ENCODE measurements around the gene CFP.
"Not testable (repeated sequence)": the region's sequence is repeated elsewhere in the genome, so short reads cannot be mapped to it uniquely, and the experiment has no call there.

Gene CFP

DNA sequence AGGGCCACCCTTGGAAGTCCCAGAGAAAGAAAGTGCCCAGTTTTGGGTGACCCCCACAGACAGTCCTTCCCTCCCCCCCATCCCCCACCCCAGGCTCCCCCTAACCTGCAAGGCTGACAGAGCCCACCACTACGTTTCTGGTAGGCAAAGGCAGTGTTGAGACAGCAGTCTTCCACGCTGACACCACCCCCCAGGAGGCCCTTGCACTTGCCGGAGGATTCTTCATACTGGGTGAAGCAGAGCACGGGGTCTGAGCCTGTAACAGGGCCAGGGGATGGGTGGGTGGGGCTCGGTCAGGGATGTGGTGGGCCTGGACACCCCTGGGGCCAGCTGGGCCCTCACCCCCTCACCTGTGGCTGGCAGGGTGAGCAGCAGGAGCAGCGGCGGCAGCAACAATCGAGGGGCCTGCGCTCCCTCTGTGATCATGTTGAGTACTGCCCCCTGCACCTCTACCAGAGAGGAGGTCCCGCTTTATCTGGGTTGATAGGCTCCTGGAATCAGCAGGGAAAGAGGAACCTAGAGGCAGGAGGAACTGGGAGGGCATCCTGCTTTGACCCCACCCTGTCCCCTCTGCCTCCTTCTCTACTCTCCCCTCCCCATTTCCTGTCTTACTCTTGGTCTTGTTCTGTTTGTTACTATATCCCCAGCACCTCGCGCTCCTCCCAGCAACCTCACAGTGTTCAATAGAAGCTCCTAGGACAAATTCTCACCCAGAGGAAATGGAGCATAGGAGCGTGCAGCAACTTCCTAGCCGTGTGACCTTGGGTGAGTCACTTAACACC is at the start of gene CFP:
Gene CFP (minus strand): TSS at position 512 of the 782 bp plus-strand sequence. CDS start 86 bp downstream, at position 426.
- in situ Hi-C loops (cut with HindIII; ENCODE audit: low sequenced_read_pairs): no loop called here
- no peak for DNase-seq (ENCODE audit: low read depth)
- no peak for TF ChIP-seq CTCF (IDR thresholded peaks at IDR 0.05; ENCODE audit: low read depth, low read length, missing control alignments)
- no peak within 1 kb of the TSS for H3K4me3 ChIP-seq (ENCODE audit: low read depth, low read length)

DNA sequence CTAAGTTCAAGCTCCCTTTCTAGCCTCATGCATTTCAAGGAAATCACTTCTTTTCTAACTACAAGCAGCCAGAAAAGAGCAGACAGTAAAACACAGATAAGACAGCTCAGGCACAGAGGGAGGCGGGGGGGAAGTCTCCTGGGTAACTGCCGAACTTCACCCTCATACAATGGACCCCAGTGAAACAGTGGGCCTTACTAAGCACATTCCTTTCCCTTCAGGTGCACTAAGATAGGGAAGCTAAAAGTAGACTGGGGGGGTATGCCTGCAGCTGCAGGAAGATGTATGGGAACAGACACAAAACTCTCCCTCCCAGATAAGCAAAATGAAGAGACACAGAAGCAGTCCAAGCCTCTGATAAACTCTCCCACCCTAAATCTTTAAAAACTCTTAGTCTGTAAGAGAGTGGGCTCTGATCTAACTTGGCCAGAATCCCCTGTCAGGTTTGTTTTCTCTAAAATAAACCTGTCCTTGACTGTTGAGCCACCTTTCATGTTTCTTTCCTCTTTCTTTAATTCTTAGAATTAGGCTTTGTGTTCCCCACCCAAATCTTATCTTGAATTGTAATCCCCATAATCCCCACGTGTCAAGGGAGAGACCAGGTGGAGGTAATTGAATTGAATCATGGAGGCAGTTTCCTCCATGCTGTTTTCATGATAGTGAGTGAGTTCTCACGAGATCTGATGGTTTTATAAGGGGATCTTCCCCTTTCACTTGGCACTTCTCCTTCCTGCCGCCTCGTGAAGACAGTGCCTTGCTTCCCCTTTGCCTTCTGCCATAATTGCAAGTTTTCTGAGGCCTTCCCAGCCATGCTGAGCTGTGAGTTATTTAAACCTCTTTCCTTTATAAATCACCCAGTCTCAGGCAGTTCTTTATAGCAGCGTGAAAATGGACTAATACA is 46.5 kb upstream of the CFP start:
- H3K4me3 ChIP-seq (ENCODE audit: low read depth, low read length); DNase-seq (ENCODE audit: low read depth); in situ Hi-C loops (cut with HindIII; ENCODE audit: low sequenced_read_pairs): not testable (repeated sequence)

GRCh38 chrX:47674776-47675175 is 45.0 kb upstream of the CFP start:
- no peak for DNase-seq (ENCODE audit: low read depth)
- H3K4me3 ChIP-seq (ENCODE audit: low read depth, low read length): no peak overlapping the region
- no peak for TF ChIP-seq CTCF (IDR thresholded peaks at IDR 0.05; ENCODE audit: low read depth, low read length, missing control alignments)
- in situ Hi-C loops (cut with HindIII; ENCODE audit: low sequenced_read_pairs): no loop called here

- H3K4me3 ChIP-seq (ENCODE audit: low read depth, low read length); DNase-seq (ENCODE audit: low read depth); in situ Hi-C loops (cut with HindIII; ENCODE audit: low sequenced_read_pairs): not testable (repeated sequence)
These were observed 36.1 kb upstream of the CFP start for GRCh38 chrX:47665797-47666196.

DNA sequence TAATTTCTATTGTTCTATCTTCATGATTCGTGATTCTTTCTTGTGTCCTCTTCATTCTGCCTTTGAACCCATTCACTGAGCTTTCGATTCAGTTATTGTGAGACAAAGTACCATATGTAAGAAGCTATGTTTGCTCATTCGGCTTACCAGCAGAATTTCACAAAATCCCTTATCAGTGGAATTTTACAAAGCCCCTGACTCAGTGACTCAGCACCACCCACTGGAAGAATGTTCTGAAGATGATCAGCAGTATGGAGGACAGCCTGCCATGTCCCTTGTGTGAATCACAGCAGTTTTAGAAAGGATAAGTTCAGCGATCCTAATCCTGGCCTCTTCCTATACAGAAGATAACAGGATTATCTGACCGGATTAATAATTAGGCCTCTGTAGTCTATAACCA is 35.0 kb upstream of the CFP start:
- no peak for DNase-seq (ENCODE audit: low read depth)
- in situ Hi-C loops (cut with HindIII; ENCODE audit: low sequenced_read_pairs): no loop called here
- H3K4me3 ChIP-seq (ENCODE audit: low read depth, low read length): no peak overlapping the region
- no peak for TF ChIP-seq CTCF (IDR thresholded peaks at IDR 0.05; ENCODE audit: low read depth, low read length, missing control alignments)

DNA sequence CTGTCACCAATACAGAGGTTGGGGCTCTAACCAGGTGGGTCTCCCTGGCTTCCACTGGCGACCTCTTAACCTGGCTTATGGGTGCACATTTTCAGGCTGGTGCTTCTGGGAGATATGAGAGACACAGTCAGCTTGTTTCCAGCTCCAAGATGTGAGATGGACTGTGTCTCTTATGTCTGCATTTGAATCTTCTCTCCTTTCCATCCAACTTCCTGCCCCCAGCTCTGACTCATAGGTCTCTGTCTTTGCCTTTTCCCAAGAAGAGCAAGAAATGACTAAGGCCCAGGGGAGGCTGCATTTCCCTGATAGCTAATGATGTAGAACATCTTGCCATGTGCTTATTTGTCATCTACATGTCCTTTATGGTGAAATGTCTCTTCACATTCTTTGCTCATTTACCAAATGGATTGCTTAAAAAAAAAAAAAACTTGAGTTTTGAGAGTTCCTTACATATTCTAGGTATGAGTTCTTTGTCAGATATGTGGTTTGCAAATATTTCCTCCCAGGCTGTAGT is 32.5 kb upstream of the CFP start:
- TF ChIP-seq CTCF (IDR thresholded peaks at IDR 0.05; ENCODE audit: low read depth, low read length, missing control alignments): no peak
- no peak for DNase-seq (ENCODE audit: low read depth)
- in situ Hi-C loops (cut with HindIII; ENCODE audit: low sequenced_read_pairs): no loop called here

GRCh38 chrX:47661539-47661938 is 31.8 kb upstream of the CFP start:
- H3K4me3 ChIP-seq (ENCODE audit: low read depth, low read length): no peak overlapping the region
- in situ Hi-C loops (cut with HindIII; ENCODE audit: low sequenced_read_pairs): no loop called here
- no peak for DNase-seq (ENCODE audit: low read depth)

More for the DNA sequence above, 32.5 kb upstream of the CFP start:
- H3K4me3 ChIP-seq (ENCODE audit: low read depth, low read length): no peak overlapping the region

More at GRCh38 chrX:47661539-47661938, 31.8 kb upstream of the CFP start:
- no peak for TF ChIP-seq CTCF (IDR thresholded peaks at IDR 0.05; ENCODE audit: low read depth, low read length, missing control alignments)

Measured in astrocyte of the cerebellum (primary cell).